ENCODE results near the gene CDCA3.

The CDCA3 gene

GRCh38 chr12:6847676-6848075 lies 3.4 kb downstream of the CDCA3 start:
- Histone ChIP-seq H3K4me2 (ENCODE audit: low read length) (no peak overlapping the region), H3K4me3 (ENCODE audit: low read depth, low read length) (no peak overlapping the region), H3K9me3 (ENCODE audit: control insufficient read depth, low read length) (no peaks in the 10 kb centered on the region), H3K27me3 (ENCODE audit: control insufficient read depth, insufficient read depth, low read length) (no peaks in the 10 kb centered on the region), H3K9ac (no peak overlapping the region), H3K4me1 (peaks cover 6% of the 10 kb centered on the region), H3K27ac (no peak overlapping the region), H3K36me3 (ENCODE audit: control insufficient read depth, insufficient read depth, low read length) (no peaks in the 10 kb centered on the region), H2AFZ (no peak overlapping the region), H3K79me2 (peaks cover 2% of the 10 kb centered on the region)
- no peak for TF ChIP-seq CTCF (IDR thresholded peaks at IDR 0.05)

GRCh38 chr12:6846316-6846869 lies 4.7 kb downstream of the CDCA3 start:
- TF ChIP-seq CTCF (IDR thresholded peaks at IDR 0.05) = no peak
- peaks cover 2% of the 10 kb centered on the region for H3K79me2 ChIP-seq
- H3K27ac ChIP-seq = no peak overlapping the region
- H3K9me3 ChIP-seq (ENCODE audit: control insufficient read depth, low read length) = no peaks in the 10 kb centered on the region
- no peaks in the 10 kb centered on the region for H3K36me3 ChIP-seq (ENCODE audit: control insufficient read depth, insufficient read depth, low read length)
- no peak overlapping the region for H3K4me2 ChIP-seq (ENCODE audit: low read length)
- H2AFZ ChIP-seq = no peak overlapping the region
- H3K9ac ChIP-seq = no peak overlapping the region
- H3K4me1 ChIP-seq = peaks cover 5% of the 10 kb centered on the region
- no peak overlapping the region for H3K4me3 ChIP-seq (ENCODE audit: low read depth, low read length)
- H3K27me3 ChIP-seq (ENCODE audit: control insufficient read depth, insufficient read depth, low read length) = no peaks in the 10 kb centered on the region

- H3K4me3 ChIP-seq (ENCODE audit: low read depth, low read length) = no peak overlapping the region
- H3K9me3 ChIP-seq (ENCODE audit: control insufficient read depth, low read length) = no peaks in the 10 kb centered on the region
- H3K27ac ChIP-seq = no peak overlapping the region
- H3K27me3 ChIP-seq (ENCODE audit: control insufficient read depth, insufficient read depth, low read length) = no peaks in the 10 kb centered on the region
- H3K4me2 ChIP-seq (ENCODE audit: low read length) = no peak overlapping the region
- no peak for TF ChIP-seq CTCF (IDR thresholded peaks at IDR 0.05)
- no peak overlapping the region for H3K9ac ChIP-seq
- H3K79me2 ChIP-seq = peaks cover 2% of the 10 kb centered on the region
- no peaks in the 10 kb centered on the region for H3K36me3 ChIP-seq (ENCODE audit: control insufficient read depth, insufficient read depth, low read length)
- no peaks in the 10 kb centered on the region for H3K4me1 ChIP-seq
- no peak overlapping the region for H2AFZ ChIP-seq
Observed at GRCh38 chr12:6845395-6845794, 5.7 kb downstream of the CDCA3 start.

- H3K79me2 ChIP-seq = peaks cover 2% of the 10 kb centered on the region
- no peaks in the 10 kb centered on the region for H3K27me3 ChIP-seq (ENCODE audit: control insufficient read depth, insufficient read depth, low read length)
- H3K4me2 ChIP-seq (ENCODE audit: low read length) = no peak overlapping the region
- H3K36me3 ChIP-seq (ENCODE audit: control insufficient read depth, insufficient read depth, low read length) = no peaks in the 10 kb centered on the region
- H2AFZ ChIP-seq = no peak overlapping the region
- H3K27ac ChIP-seq = no peak overlapping the region
- no peaks in the 10 kb centered on the region for H3K9me3 ChIP-seq (ENCODE audit: control insufficient read depth, low read length)
- no peak overlapping the region for H3K9ac ChIP-seq
- no peak for TF ChIP-seq CTCF (IDR thresholded peaks at IDR 0.05)
- no peak overlapping the region for H3K4me3 ChIP-seq (ENCODE audit: low read depth, low read length)
- no peaks in the 10 kb centered on the region for H3K4me1 ChIP-seq
Observed at GRCh38 chr12:6843118-6843902, 7.8 kb downstream of the CDCA3 start.

- Histone ChIP-seq H3K27me3 (ENCODE audit: control insufficient read depth, insufficient read depth, low read length) (no peaks in the 10 kb centered on the region), H2AFZ (no peak overlapping the region), H3K79me2 (peaks cover 2% of the 10 kb centered on the region), H3K4me1 (no peaks in the 10 kb centered on the region), H3K27ac (no peak overlapping the region), H3K36me3 (ENCODE audit: control insufficient read depth, insufficient read depth, low read length) (no peaks in the 10 kb centered on the region), H3K9me3 (ENCODE audit: control insufficient read depth, low read length) (no peaks in the 10 kb centered on the region), H3K9ac (no peak overlapping the region), H3K4me3 (ENCODE audit: low read depth, low read length) (no peak overlapping the region), H3K4me2 (ENCODE audit: low read length) (no peak overlapping the region)
- no peak for TF ChIP-seq CTCF (IDR thresholded peaks at IDR 0.05)
Observed at GRCh38 chr12:6842075-6842474, 9.0 kb downstream of the CDCA3 start.
